Measurements from ENCODE around the gene FABP7. TPM values are rescaled to one million over a fixed set of nuclear protein-coding genes. Genes with fewer than 3 reads are reported as not detected.

FABP7 gene
- total RNA-seq, 1 donor from 2014 or later: not detected

DNA sequence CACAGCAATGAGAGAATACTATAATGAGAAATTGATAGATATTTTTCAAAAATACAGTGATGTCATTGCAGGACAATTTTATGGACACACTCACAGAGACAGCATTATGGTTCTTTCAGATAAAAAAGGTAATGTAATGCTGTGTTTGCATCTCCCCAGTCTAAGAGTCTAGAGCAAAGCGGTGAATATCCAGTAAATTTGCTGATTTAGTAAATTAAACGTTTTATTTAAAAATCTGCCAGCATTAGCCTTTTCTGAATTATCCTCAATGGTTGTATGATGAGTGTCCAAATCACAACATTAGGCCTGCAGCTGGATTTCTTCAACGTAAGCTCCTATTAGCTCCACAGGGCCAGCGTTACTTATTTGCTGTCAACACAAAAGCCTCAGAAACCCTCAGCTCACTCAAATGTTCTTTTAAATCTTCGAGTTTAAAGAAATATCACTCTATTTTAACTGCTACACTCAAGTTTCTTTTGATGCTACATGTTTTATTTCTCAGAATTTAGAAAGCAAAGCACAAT, 25.5 kb downstream of the FABP7 start:
- H3K27me3 ChIP-seq: no peaks in the 10 kb centered on the region
- intact Hi-C loops (cut with DNase I): no loop called here
- no peaks in the 10 kb centered on the region for H3K9me3 ChIP-seq

DNA sequence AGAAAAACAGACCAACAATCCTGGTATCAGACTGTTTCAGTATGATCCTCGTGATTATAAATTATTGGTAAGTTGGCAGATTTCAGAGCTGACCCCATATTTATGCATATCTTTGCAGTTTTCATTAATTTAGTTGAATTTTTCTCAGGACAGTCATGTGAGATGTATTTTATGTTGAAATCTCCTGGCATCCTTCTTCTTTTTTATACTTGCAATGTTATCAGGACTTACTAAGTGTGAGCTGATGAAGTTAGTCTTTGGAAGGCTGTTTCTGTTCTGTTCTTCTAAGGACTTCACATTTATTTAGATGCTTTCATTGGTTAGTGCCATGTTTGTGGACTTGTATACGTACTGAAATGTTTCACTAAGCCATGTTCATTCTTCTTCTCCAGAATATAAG, 26.8 kb downstream of the FABP7 start:
- no peaks in the 10 kb centered on the region for H3K9me3 ChIP-seq
- intact Hi-C loops (cut with DNase I): no loop called here
- peaks cover 0 to 5% of the 10 kb centered on the region in 2 donors for H3K36me3 ChIP-seq
- H3K27me3 ChIP-seq: no peaks in the 10 kb centered on the region
- no peaks in the 10 kb centered on the region for H3K4me1 ChIP-seq
- TF ChIP-seq, protein P1, sequence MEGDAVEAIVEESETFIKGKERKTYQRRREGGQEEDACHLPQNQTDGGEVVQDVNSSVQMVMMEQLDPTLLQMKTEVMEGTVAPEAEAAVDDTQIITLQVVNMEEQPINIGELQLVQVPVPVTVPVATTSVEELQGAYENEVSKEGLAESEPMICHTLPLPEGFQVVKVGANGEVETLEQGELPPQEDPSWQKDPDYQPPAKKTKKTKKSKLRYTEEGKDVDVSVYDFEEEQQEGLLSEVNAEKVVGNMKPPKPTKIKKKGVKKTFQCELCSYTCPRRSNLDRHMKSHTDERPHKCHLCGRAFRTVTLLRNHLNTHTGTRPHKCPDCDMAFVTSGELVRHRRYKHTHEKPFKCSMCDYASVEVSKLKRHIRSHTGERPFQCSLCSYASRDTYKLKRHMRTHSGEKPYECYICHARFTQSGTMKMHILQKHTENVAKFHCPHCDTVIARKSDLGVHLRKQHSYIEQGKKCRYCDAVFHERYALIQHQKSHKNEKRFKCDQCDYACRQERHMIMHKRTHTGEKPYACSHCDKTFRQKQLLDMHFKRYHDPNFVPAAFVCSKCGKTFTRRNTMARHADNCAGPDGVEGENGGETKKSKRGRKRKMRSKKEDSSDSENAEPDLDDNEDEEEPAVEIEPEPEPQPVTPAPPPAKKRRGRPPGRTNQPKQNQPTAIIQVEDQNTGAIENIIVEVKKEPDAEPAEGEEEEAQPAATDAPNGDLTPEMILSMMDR (IDR thresholded peaks at IDR 0.05): no peak
- no peak for DNase-seq (ENCODE audit: low spot score in 2 of 2)
- no peak overlapping the region for H3K4me3 ChIP-seq
- H3K27ac ChIP-seq: no peak overlapping the region

More for the DNA sequence above, 25.5 kb downstream of the FABP7 start:
- Histone ChIP-seq H3K27ac (no peak overlapping the region), H3K4me3 (no peak overlapping the region), H3K4me1 (no peaks in the 10 kb centered on the region), H3K36me3 (peaks cover 0 to 5% of the 10 kb centered on the region in 2 donors)
- TF ChIP-seq, protein P1 (IDR thresholded peaks at IDR 0.05): no peak
- no peak for DNase-seq (ENCODE audit: low spot score in 2 of 2)

DNA sequence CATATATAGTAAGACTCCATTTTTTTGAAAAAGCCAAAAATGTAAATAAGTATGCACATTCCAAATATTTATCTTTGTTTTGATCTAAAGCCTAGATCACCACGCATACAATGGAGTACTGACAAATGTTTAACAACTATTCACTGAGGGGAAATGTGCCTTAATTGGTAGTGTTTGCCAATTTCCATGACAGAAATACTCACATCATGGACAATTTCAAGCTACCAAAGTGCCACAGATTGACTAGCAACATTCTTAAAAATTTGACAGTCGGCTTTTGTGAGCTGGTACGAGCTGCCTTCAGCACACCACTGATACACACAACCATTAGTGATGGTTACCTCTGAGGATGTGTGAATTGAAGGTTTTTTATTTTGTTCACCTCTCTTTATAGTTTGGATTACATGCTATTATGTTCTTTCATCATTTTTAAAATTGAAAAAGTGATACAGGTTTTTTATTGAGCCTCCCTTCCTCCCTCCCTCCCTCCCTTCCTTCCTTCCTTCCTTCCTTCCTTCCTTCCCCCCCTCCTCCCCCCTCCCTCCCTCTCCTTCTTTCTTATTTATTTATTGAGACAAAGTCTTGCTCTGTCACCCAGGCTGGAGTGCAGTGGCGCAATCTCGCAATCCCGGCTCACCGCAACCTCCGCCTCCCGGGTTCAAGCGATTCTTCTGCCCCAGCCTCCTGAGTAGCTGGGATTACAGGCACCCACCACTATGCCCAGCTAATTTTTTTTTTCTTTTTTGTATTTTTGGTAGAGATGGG, 28.8 kb downstream of the FABP7 start:
- TF ChIP-seq, protein P1 (IDR thresholded peaks at IDR 0.05): no peak
- H3K27ac ChIP-seq: no peak overlapping the region
- no peak for DNase-seq (ENCODE audit: low spot score in 2 of 2)
- H3K9me3 ChIP-seq: no peaks in the 10 kb centered on the region
- no peaks in the 10 kb centered on the region for H3K27me3 ChIP-seq
- H3K36me3 ChIP-seq: peaks cover 0 to 5% of the 10 kb centered on the region in 2 donors
- no peaks in the 10 kb centered on the region for H3K4me1 ChIP-seq
- intact Hi-C loops (cut with DNase I): no loop called here
- H3K4me3 ChIP-seq: no peak overlapping the region

DNA sequence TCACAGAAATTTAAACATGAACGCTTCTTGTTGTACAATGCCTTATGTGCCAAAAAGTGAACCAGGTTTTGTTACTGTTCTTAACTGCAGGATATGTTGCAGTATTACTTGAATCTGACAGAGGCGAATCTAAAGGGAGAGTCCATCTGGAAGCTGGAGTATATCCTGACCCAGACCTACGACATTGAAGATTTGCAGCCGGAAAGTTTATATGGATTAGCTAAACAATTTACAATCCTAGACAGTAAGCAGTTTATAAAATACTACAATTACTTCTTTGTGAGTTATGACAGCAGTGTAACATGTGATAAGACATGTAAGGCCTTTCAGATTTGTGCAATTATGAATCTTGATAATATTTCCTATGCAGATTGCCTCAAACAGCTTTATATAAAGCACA, 29.5 kb downstream of the FABP7 start:
- no peak overlapping the region for H3K4me3 ChIP-seq
- H3K9me3 ChIP-seq: no peaks in the 10 kb centered on the region
- no peak overlapping the region for H3K27ac ChIP-seq
- peaks cover 0 to 5% of the 10 kb centered on the region in 2 donors for H3K36me3 ChIP-seq
- H3K4me1 ChIP-seq: no peaks in the 10 kb centered on the region
- TF ChIP-seq, protein P1 (IDR thresholded peaks at IDR 0.05): no peak
- no peaks in the 10 kb centered on the region for H3K27me3 ChIP-seq
- intact Hi-C loops (cut with DNase I): no loop called here
- DNase-seq (ENCODE audit: low spot score in 2 of 2): no peak

DNA sequence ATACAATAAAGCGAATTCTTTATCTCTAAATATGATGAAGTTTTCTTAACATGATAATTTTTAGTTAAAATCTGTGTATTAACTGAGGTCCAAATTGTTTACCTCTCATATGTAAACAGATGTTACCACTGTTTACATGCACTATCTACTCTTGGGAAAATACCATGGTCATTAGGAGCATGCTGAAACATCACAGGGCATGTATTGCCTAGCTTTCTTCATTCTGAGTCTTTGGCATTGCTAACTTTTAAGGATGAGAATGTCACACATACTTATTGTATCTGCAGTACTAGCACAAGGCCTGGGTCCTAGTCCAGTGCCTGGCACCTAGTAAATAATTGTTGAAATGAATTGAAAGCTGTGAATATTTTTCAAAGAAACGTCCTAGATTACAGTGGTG, 30.2 kb downstream of the FABP7 start:
- peaks cover 0 to 5% of the 10 kb centered on the region in 2 donors for H3K36me3 ChIP-seq
- TF ChIP-seq, protein P1 (IDR thresholded peaks at IDR 0.05): no peak
- intact Hi-C loops (cut with DNase I): loop anchor here (2.0 kb wide), 1 partner anchor 31 kb away; no protein-coding TSS in a partner anchor
- H3K4me3 ChIP-seq: no peak overlapping the region
- H3K27me3 ChIP-seq: no peaks in the 10 kb centered on the region
- no peak for DNase-seq (ENCODE audit: low spot score in 2 of 2)
- no peak overlapping the region for H3K27ac ChIP-seq
- no peaks in the 10 kb centered on the region for H3K4me1 ChIP-seq
- H3K9me3 ChIP-seq: no peaks in the 10 kb centered on the region

Measured in ascending aorta (tissue), 2 donors.